Raji (cell line): Measurements from ENCODE around the gene SDSL.

Experiments used
- POLR2A ChIP-seq: IDR thresholded peaks from 2 replicates; pipeline ENCODE4 v1.6.1; 2011; ENCODE audit warnings: low read depth, low read length, control low read depth; ENCODE audit not compliant: insufficient read depth

The SDSL gene

DNA sequence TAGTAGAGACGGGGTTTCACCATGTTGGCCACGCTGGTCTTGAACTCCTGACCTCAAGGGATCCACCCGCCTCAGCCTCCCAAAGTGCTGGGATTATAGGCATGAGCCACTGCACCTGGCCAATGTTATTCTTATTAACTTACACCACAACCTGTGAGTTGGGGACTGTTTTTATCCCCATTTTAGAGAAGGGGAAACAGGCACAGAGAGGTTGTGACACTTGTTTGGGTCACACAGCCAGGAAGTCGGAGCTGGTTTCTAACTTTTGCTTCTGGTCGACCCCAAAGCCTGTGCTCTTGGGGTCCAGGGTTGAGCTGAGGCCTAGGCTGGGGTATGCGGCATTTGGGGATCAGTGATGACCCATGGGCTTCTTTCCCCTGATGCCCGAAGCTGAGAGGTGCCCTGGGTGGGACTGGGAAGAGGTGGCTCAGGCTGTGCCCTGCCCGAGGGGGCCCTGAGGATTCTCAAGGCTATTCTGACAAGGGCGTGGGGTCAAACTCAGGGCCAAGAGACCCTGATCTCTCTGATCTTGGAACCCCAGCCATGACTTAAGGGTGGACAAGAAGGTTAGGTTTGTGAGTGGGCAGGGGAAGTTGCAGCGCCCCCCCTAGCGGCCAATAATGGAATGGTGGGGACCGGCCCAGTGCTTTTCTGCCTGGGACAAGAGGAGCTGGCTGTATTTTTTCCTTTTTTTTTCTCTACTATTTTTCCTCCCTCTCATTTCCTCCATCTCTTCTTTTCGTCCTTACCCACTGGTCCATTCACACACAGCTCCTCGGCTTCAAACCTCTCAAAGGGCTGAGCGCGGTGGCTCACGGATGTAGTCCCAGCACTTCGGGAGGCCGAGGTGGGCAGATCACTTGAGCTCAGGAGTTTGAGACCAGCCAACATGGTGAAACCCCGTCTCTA is 3.0 kb downstream of the SDSL start:
- no peak for TF ChIP-seq POLR2A

DNA sequence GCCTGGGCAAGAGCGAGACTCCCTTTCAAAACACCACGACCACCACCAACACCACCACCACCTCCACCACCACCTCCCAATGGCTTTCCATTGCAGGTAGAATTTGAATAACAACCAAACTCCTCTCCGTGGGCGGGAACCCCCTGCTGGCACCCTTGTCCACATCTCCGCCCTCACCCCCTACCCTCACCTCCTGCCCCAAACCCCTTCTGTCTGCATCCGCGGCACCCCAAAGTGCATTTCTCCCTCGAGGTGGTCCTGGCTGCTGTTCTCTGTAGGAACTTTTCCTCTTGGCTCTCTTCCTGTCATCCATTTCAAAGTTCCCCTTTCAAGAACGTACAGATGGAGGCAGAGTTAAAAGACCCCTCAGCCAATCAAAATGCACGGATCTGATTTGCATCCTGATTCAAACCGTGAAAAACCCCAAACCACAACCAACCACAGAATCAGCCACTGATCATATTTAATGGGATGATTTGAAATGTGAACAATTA is 3.8 kb downstream of the SDSL start:
- no peak for TF ChIP-seq POLR2A

DNA sequence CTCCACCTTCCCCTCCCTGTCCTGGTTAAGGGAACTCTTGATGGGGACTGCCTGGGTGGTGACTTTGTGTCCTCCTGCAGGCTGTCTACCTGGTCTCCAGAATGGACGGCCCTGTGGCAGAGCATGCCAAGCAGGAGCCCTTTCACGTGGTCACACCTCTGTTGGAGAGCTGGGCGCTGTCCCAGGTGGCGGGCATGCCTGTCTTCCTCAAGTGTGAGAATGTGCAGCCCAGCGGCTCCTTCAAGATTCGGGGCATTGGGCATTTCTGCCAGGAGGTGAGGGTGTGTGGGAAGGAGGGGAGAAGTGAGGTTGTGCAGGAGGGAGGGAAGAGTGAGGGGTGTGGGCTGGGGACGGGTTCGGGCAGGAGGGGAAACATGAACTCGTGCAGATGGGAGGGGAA is 5.7 kb downstream of the SDSL start:
- TF ChIP-seq POLR2A: no peak

DNA sequence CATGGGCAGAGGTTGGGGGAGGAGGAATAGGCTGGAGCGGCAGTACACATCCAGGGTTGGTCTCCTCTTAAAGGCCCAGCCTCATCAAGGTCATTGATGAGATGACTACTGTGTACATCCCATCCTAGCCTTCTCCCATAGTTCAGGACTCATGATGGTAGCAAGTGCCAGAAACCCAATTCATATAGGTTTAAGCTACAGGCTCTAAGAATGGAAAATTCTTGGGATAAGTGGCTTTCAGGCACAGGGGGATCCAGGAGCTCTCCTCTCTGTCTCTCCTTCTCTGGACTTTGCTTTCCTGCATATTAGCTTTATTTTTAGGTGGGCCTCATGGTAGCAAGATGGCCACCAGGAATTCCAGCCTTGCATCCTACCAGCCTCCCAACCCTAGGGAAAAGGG is 6.3 kb downstream of the SDSL start:
- TF ChIP-seq POLR2A: no peak

DNA sequence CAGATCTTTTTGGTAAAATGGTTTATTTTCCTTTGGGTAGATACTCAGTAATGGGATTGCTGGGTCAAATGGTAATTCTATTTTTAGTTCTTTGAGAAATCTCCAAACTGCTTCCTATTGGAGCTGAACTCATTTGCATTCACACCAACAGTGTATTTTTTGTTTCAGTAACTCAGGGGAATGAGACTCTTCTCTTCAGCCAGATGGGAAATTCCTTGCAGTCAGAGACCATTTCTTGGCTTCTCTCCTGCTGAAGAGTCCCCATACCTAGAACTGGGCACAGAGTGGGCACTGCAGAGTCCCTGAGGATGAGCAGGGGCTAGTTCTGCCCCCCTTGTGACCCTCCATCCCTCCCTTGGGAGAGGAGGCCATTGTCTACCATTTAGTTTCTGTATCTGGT is 10.8 kb downstream of the SDSL start:
- TF ChIP-seq POLR2A: no peak

DNA sequence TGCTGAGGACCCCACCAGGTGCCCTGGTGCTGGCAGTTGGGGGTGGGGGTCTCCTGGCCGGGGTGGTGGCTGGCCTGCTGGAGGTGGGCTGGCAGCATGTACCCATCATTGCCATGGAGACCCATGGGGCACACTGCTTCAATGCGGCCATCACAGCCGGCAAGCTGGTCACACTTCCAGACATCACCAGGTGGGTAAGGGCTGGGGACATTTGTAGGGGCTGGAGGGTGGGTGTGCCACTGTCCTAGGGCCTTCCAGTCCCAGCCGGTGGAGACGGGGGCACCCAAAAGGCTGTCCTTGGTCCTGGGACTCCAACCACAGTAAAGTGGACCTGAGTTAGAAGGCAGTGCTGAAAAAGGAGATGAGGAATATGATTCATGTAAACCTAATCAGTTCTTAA is 13.2 kb downstream of the SDSL start:
- no peak for TF ChIP-seq POLR2A

DNA sequence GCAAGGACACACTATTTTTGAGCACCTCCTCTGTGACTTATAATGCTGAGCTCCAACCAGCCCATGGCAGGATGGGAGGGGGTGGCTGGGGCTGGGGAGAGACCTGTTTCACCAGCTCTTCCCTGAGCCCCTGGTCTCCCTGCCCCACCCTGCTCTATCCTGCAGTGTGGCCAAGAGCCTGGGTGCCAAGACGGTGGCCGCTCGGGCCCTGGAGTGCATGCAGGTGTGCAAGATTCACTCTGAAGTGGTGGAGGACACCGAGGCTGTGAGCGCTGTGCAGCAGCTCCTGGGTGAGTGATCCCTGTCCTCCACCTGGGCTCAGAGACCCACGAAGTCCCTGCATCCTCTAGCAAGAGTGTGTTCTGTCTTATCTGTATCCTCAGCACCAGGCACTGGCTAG is 14.4 kb downstream of the SDSL start:
- no peak for TF ChIP-seq POLR2A

DNA sequence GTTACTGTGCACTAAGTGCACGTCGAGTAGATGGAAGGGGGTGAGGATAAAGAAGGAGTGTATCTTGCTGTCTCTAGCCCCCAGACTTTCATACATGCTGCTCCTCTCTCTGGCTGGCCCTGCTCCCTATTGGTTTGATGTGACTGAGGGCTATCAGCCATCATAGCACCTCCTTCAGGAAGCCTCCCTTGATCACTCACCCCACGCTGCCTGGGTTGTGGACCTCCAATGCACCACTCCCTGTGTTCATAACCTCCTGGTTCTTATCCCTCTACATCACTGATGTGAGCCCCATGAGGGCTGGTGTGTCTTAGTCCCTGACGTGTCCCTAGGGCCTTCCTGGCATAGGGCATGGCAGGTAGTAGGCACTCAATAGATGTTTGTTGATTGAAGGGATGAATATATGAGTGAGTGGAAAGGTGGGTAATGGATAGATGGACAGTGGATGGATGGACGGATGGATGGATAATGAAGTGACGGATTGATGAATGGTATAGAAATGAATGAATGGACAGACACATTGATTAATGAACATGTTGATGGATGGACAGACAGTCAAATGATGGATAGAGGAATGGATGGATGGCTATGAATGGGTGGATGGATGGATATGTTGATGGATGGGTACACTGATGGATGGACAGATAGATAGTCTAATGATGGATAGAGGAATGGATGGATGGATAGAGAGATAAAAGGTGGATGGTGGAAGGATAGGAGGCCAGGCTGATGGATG is 15.0 kb downstream of the SDSL start:
- no peak for TF ChIP-seq POLR2A

DNA sequence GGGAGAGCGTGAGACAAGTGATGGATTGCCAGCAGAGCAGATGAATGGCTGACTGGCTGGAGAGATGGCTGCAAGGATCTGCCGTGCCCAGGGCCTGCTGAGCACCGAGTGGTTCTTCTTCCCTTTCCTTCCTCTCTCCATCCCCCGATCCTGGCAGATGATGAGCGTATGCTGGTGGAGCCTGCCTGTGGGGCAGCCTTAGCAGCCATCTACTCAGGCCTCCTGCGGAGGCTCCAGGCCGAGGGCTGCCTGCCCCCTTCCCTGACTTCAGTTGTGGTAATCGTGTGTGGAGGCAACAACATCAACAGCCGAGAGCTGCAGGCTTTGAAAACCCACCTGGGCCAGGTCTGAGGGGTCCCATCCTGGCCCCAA is 15.5 kb downstream of the SDSL start:
- TF ChIP-seq POLR2A: no peak

DNA sequence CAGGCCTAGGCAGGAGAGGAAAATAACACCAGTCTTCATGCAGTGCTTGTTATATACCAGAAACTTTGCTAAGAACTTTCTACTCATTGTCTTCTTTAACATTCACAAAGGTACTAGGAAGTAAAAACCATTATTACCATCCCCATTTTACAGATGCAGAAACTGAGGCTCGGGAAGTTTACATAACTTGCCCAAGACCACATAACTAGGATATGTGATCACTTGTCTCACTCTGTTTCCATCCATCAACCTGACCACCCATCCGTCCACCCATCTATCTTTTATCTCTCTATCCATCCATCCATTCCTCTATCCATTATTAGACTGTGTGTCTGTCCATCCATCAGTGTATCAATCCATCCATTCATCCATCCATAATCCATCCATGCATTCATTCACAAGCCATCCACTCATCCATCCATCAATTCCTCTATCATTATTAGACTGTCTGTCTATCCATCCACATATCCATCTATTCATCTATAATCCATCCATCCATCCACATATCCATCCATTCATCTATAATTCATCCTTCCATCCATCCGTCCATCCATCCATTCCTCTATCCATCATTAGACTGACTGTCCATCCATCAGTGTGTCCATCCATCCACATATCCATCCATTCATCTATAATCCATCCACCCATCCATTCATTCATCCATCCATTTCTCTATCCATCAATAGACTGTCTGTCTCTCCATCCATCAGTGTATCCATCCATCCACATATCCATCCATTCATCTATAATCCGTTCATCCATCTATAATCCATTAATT is 16.5 kb downstream of the SDSL start:
- no peak for TF ChIP-seq POLR2A

DNA sequence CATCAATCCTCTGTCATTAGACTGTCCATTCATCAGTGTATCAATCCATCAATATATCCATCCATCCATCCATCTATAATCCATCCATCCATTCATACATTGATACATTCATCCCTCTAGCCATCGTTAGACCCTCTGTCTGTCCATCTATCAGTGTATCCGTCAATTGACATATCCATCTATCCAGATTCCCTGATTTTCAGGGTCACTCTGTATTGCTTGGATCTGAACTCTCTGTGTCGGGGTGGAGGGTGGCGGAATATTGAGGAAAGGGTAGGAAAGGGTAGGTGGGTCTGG is 17.1 kb downstream of the SDSL start:
- TF ChIP-seq POLR2A: no peak

DNA sequence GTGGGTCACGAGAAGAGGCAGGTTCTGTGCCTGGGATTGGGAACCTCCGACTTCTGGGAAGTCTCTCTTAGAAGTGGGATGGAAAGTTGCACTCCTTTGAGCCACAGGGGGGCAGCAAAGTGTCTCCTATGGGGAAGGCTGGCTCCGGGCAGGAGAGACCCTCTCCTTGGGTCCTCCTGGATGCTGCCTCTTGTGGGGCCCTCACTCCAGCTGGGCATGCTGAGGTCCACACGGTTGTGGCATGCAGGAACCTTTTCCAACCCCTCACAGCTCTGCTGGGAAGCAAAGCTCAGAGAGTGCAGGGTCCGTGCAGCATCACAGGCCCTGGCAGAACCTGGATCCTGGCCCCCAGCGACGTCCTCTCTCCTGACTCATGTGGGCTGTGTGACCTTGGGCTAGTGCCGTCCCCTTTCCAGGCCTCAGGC is 17.4 kb downstream of the SDSL start:
- TF ChIP-seq POLR2A: no peak

DNA sequence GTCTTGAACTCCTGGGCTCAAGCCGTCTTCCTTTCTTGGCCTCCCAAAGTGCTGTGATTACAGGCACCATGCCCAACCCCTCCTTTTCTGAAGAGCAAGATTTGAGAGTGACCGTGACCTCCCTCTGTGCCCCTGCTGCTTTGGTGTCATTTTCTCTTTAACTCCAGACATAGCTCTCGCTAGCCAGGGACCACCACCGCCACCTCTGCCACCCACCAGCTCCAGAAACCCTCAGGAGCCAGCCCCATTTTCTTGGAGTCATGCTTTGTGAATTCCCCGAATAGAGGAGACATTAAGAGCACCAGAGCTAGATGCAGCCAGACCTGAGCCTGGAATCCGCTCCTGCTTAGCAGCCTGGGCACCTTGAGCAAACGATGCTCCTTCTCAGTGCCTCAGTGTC is 18.2 kb downstream of the SDSL start:
- no peak for TF ChIP-seq POLR2A

DNA sequence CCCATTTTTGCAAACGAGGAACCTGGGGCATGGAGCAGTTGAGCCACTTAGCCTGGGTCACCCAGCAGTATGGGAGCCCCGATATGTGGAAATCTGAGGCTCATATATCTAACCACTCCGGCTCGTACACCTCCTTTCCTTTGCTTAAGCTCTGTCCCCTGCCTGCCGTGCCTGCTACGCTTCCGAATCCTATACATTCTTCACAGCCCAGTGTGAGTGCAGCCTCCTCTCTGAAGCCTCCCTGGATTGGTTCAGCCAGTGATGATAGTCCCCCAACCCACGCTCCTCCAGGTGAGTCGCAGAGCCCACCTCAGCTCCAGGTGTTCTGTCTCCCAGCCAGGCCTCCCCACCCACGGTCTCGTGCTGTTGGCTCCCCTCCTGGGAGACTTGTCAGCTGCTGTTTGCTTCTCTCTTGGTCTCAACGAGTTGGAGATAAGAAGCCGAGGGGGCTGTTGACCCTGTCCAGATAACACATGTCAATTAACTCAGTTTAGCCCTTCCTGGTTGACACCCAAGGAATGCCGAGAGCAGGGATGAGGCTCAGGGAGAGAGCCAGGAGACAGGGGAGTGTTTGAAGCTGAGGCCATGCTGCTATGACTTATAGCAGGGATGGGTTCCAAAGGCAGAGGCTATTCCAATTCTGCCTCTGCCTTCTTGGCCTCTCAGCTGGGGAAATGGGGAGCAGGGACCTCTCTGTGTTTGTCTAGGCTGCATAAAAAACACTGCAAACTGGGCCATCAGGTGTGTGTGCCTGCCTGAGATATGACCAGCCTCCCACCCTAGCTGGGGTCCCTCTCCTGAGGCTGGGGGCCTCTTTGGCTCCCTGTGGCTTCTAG is 19.0 kb downstream of the SDSL start:
- TF ChIP-seq POLR2A: no peak
